HCT116 (cell line): ENCODE data around the gene MRPL47. TPM values are rescaled to one million over a fixed set of nuclear protein-coding genes. Genes with fewer than 3 reads are reported as not detected.

Source experiments
- ATAC-seq: fragments of 200-7000 bp; cut with Tn5 transposase; 2 replicates; pipeline ENCODE4 v1.9.1; 2020; ENCODE audit warnings: mild to moderate bottlenecking, moderate library complexity
- BruUV-seq: library from RNA; stranded (reverse); fragments of 400-500 nt; replicated peaks from 2 replicates; lab custom pipeline; 2021; lab: Mats Ljungman, UMichigan
- CTCF ChIA-PET: fragments of 300-600 bp; sonication (Branson Sonifier 250); formaldehyde crosslinking; loops from one replicate; lab custom pipeline; 2021; ENCODE audit warnings: antibody characterized with exemption; lab: Charles Lee
- POLR2A ChIA-PET: fragments of 300-600, 350-600 bp; sonication (Branson Sonifier 250); formaldehyde crosslinking; loops from one replicate; lab custom pipeline; 2021; ENCODE audit warnings: antibody characterized with exemption; lab: Charles Lee
- RAD21 ChIA-PET, 2 experiments: fragments of 300-600 bp; sonication (Branson Sonifier 250); formaldehyde crosslinking; loops; one replicate each; lab custom pipeline; 2023; ENCODE audit warnings: low total read pairs in 2 of 2; ENCODE audit not compliant: uncharacterized antibody in 2 of 2, unreplicated experiment in 2 of 2, low non-redundant PET in 1 of 2; lab: Charles Lee
- DNase-seq: peaks from one replicate; pipeline ENCODE4 v3.0.0-alpha.2; 2010; ENCODE audit warnings: low read depth, low spot score
- H2AFZ ChIP-seq: fragments of 200-600 bp; shearing (Covaris generic), sonication (generic); 2 replicates; pipeline ENCODE4 v1.6.1; 2017; ENCODE audit warnings: low read depth, mixed run types, mixed read lengths, antibody characterized with exemption, low read length; ENCODE audit not compliant: poor library complexity, severe bottlenecking
- H3K27ac ChIP-seq: 2 replicates; pipeline ENCODE4 v1.5.1; 2012; ENCODE audit warnings: low read depth, low read length
- H3K27me3 ChIP-seq: fragments of 200-600 bp; sonication (generic); 2 replicates; pipeline ENCODE4 v1.6.1; 2016; ENCODE audit warnings: mixed run types, low read length, mixed read lengths; ENCODE audit not compliant: insufficient read depth
- H3K36me3 ChIP-seq, 2 experiments: fragments of 200-500 bp in 1 of 2; fragments of 200-600 bp in 1 of 2; sonication (Bioruptor generic) in 1 of 2; sonication (generic) in 1 of 2; 2 replicates each; pipeline versions ENCODE4 v1.5.1 to v1.6.1; 2014 to 2016; ENCODE audit warnings: low read length in 2 of 2, inconsistent platforms in 1 of 2, mixed read lengths in 1 of 2, mixed run types in 1 of 2; ENCODE audit not compliant: insufficient read depth in 2 of 2, control insufficient read depth in 1 of 2
- H3K4me1 ChIP-seq, 2 experiments: fragments of 200-600 bp in 1 of 2; sonication (generic) in 1 of 2; 2 replicates each; pipeline versions ENCODE4 v1.5.1 to v1.6.1; 2012 to 2017; ENCODE audit warnings: low read length in 2 of 2, inconsistent platforms in 1 of 2, mild to moderate bottlenecking in 1 of 2, mixed read lengths in 1 of 2, mixed run types in 1 of 2, moderate library complexity in 1 of 2; ENCODE audit not compliant: insufficient read depth in 2 of 2, control insufficient read depth in 1 of 2
- H3K4me2 ChIP-seq: fragments of 200-600 bp; sonication (generic); 2 replicates; pipeline ENCODE4 v1.6.1; 2017; ENCODE audit warnings: mixed run types, low read length, mixed read lengths
- H3K4me3 ChIP-seq, 2 experiments: fragments of 200-600 bp in 1 of 2; sonication (generic) in 1 of 2; replicated peaks in 1 of 2; 2 replicates each; pipeline ENCODE4 v1.5.1; 2011 to 2016; ENCODE audit warnings: low read length in 2 of 2, control low read depth in 1 of 2, low read depth in 1 of 2, mild to moderate bottlenecking in 1 of 2, mixed read lengths in 1 of 2, mixed run types in 1 of 2
- H3K79me2 ChIP-seq: fragments of 200-600 bp; sonication (generic); 2 replicates; pipeline ENCODE4 v1.6.1; 2017; ENCODE audit warnings: mild to moderate bottlenecking, mixed run types, low read length, moderate library complexity, mixed read lengths; ENCODE audit not compliant: insufficient read depth
- H3K9ac ChIP-seq: fragments of 200-600 bp; sonication (generic); 2 replicates; pipeline ENCODE4 v1.6.1; 2016; ENCODE audit warnings: low read length, mixed read lengths
- H3K9me2 ChIP-seq: fragments of 200-600 bp; sonication (generic), shearing (Covaris generic); 2 replicates; pipeline ENCODE4 v1.6.1; 2017; ENCODE audit warnings: mixed run types, mild to moderate bottlenecking, moderate library complexity; ENCODE audit not compliant: insufficient read depth
- H3K9me3 ChIP-seq, 2 experiments: fragments of 200-500 bp in 1 of 2; fragments of 200-600 bp in 1 of 2; sonication (Bioruptor generic) in 1 of 2; sonication (generic) in 1 of 2; 2 replicates each; pipeline ENCODE4 v1.6.1; 2014 to 2017; ENCODE audit warnings: low read length in 2 of 2, mixed read lengths in 2 of 2, inconsistent platforms in 1 of 2, low read depth in 1 of 2, mild to moderate bottlenecking in 1 of 2, mixed run types in 1 of 2, moderate library complexity in 1 of 2; ENCODE audit not compliant: control insufficient read depth in 1 of 2, insufficient read depth in 1 of 2
- H4K20me1 ChIP-seq: fragments of 200-600 bp; sonication (generic), shearing (Covaris generic); 2 replicates; pipeline ENCODE4 v1.6.1; 2017; ENCODE audit warnings: mixed run types, mild to moderate bottlenecking, moderate library complexity; ENCODE audit not compliant: insufficient read depth
- CBX3 ChIP-seq: IDR thresholded peaks from 2 replicates; pipeline ENCODE4 v1.6.1; 2012; ENCODE audit warnings: low read depth
- CEBPB ChIP-seq: IDR thresholded peaks from 2 replicates; pipeline ENCODE4 v1.6.1; 2012; ENCODE audit warnings: low read depth
- EGR1 ChIP-seq: IDR thresholded peaks from 2 replicates; pipeline ENCODE4 v1.6.1; 2012; ENCODE audit warnings: low read depth
- ELF1 ChIP-seq: IDR thresholded peaks from 2 replicates; pipeline ENCODE4 v1.6.1; 2012; ENCODE audit warnings: low read depth, borderline replicate concordance
- FOSL1 ChIP-seq: IDR thresholded peaks from 2 replicates; pipeline ENCODE4 v1.6.1; 2012; ENCODE audit warnings: low read depth
- POLR2A ChIP-seq: IDR thresholded peaks from 2 replicates; pipeline ENCODE4 v1.7.0; 2011; ENCODE audit warnings: borderline replicate concordance; ENCODE audit not compliant: insufficient read depth, insufficient read length; ENCODE audit errors: extremely low read depth
- POLR2AphosphoS5 ChIP-seq: IDR thresholded peaks from 2 replicates; pipeline ENCODE4 v1.6.1; 2011; ENCODE audit warnings: mild to moderate bottlenecking, low read depth, low read length, moderate library complexity
- SIN3A ChIP-seq: IDR thresholded peaks from 2 replicates; pipeline ENCODE4 v1.6.1; 2012; ENCODE audit warnings: low read depth
- SP1 ChIP-seq: IDR thresholded peaks from 2 replicates; pipeline ENCODE4 v1.6.1; 2012; ENCODE audit warnings: low read depth
- ZBTB33 ChIP-seq: IDR thresholded peaks from 2 replicates; pipeline ENCODE4 v1.6.1; 2011; ENCODE audit warnings: mild to moderate bottlenecking, low read length, moderate library complexity; ENCODE audit not compliant: insufficient replicate concordance; ENCODE audit errors: extremely low read depth
- ZNF274 ChIP-seq: fragments of 200-500 bp; sonication (Bioruptor generic); IDR thresholded peaks from 2 replicates; pipeline ENCODE4 v1.6.1; 2014; ENCODE audit warnings: mild to moderate bottlenecking, low read depth, low read length, inconsistent platforms
- intact Hi-C: fragments of 100-400 bp; cut with micrococcal nuclease; formaldehyde crosslinking; loops from 2 replicates; pipeline ENCODE4 v1.10.0; 2022
- total RNA-seq: library from RNA; stranded (reverse); gene quantifications from one replicate; pipeline ENCODE4 v1.2.1, GENCODE V29; 2021; ENCODE audit not compliant: unreplicated experiment
- TF ChIP-seq, protein P1 (sequence below): IDR thresholded peaks from 2 replicates; pipeline ENCODE4 v1.6.1; 2012
- TF ChIP-seq, protein P2 (sequence below): IDR thresholded peaks from 2 replicates; pipeline ENCODE4 v1.6.1; 2012

The MRPL47 gene
- total RNA-seq, 1 experiment from 2014 or later: 52.3 TPM

GRCh38 chr3:179652447-179653095 lies 48.1 kb upstream of the MRPL47 start, which contains the start of gene USP13:
Gene USP13, plus strand, starts transcription at chr3:179653040. Its CDS starts 186 bp downstream, at chr3:179653226.
- Histone ChIP-seq H3K79me2 (peaks cover 45% of the 10 kb centered on the region), H4K20me1 (no peaks in the 10 kb centered on the region), H3K9me2 (no peaks in the 10 kb centered on the region), H3K27ac (peak within 1 kb of the TSS; percentile 85), H3K36me3 (no peaks in the 10 kb centered on the region), H3K4me3 (peak within 1 kb of the TSS; percentile 88 to 94), H3K9me3 (no peaks in the 10 kb centered on the region), H3K4me1 (peaks cover 4 to 28% of the 10 kb centered on the region in 2 experiments; a peak in 3 of 4 replicates), H2AFZ (peak within 1 kb of the TSS; percentile 52), H3K9ac (peak within 1 kb of the TSS; percentile 95), H3K4me2 (peak within 1 kb of the TSS; percentile 69), H3K27me3 (no peaks in the 10 kb centered on the region)
- RAD21 ChIA-PET: no interaction called here
- DNase-seq: peak; percentile 66
- intact Hi-C loops: no loop called here
- BruUV-seq: no TSS peak
- CTCF ChIA-PET: interaction anchor here (0.9 kb wide), 1 partner anchor 9 kb away, joined by 4 read pairs; no protein-coding TSS in a partner anchor
- POLR2A ChIA-PET: no interaction called here
- peak; percentile 54; the same call in 1 of the 2 replicates for TF ChIP-seq EGR1
- peak; percentile 39; the same call in 1 of the 2 replicates for TF ChIP-seq CBX3
- TF ChIP-seq FOSL1: no peak
- 0 out of 2 replicates have a peak, but pooled peaks have one; percentile 23 for TF ChIP-seq SIN3A
- no peak for TF ChIP-seq ELF1
- TF ChIP-seq SP1: no peak
- TF ChIP-seq, protein P1, sequence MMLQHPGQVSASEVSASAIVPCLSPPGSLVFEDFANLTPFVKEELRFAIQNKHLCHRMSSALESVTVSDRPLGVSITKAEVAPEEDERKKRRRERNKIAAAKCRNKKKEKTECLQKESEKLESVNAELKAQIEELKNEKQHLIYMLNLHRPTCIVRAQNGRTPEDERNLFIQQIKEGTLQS: no peak
- TF ChIP-seq, protein P2, sequence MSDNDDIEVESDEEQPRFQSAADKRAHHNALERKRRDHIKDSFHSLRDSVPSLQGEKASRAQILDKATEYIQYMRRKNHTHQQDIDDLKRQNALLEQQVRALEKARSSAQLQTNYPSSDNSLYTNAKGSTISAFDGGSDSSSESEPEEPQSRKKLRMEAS: peak; percentile 35; the same call in 1 of the 2 replicates
- TF ChIP-seq ZNF274: no peak
- TF ChIP-seq ZBTB33: no peak
- no peak for TF ChIP-seq CEBPB
- peak; percentile 53 for TF ChIP-seq POLR2AphosphoS5
- TF ChIP-seq POLR2A: peak; percentile 37
- peak; percentile 81 for ATAC-seq
